Measurements from ENCODE around the gene SH3BP1. TPM values are rescaled to one million over a fixed set of nuclear protein-coding genes. Genes with fewer than 3 reads are reported as not detected.

SH3BP1 gene
- total RNA-seq, 1 experiment from 2014 or later: 60.5 TPM

DNA sequence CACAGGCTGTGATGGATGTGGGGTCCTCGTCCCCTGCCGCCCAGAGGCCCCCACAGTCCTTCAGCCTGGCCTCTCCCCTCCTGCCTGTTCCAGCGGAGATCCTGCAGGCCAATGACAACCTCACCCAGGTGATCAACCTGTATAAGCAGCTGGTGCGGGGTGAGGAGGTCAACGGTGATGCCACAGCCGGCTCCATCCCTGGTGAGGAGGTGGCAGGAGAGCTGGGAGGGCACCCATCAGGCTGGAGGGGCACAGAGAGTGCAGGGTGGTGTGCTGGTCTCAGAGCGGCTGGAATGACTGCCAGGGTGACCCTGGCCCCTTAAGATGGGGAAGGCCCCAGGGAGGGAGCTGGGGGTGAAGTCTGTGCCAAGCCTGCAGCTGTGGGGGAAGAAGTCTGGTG is 14.6 kb upstream of the SH3BP1 start:
- TF ChIP-seq EZH2 (IDR thresholded peaks at IDR 0.05; ENCODE audit: low read depth): no peak
- TF ChIP-seq, protein P1, sequence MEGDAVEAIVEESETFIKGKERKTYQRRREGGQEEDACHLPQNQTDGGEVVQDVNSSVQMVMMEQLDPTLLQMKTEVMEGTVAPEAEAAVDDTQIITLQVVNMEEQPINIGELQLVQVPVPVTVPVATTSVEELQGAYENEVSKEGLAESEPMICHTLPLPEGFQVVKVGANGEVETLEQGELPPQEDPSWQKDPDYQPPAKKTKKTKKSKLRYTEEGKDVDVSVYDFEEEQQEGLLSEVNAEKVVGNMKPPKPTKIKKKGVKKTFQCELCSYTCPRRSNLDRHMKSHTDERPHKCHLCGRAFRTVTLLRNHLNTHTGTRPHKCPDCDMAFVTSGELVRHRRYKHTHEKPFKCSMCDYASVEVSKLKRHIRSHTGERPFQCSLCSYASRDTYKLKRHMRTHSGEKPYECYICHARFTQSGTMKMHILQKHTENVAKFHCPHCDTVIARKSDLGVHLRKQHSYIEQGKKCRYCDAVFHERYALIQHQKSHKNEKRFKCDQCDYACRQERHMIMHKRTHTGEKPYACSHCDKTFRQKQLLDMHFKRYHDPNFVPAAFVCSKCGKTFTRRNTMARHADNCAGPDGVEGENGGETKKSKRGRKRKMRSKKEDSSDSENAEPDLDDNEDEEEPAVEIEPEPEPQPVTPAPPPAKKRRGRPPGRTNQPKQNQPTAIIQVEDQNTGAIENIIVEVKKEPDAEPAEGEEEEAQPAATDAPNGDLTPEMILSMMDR (conservative IDR thresholded peaks at IDR 0.05): no peak
- intact Hi-C loops (cut with micrococcal nuclease; ENCODE audit: unreplicated experiment): loop anchor here (5.0 kb wide), 1 partner anchor 167 kb away; no protein-coding TSS in a partner anchor
- BruUV-seq (replicated peaks): no TSS peak
- Histone ChIP-seq H4K20me1 (ENCODE audit: insufficient read depth) (peaks cover 13% of the 10 kb centered on the region), H3K27me3 (ENCODE audit: insufficient read depth, low read depth) (no peaks in the 10 kb centered on the region), H3K27ac (no peak overlapping the region), H3K4me2 (no peak overlapping the region), H3K9me3 (ENCODE audit: insufficient read depth, low read depth) (no peaks in the 10 kb centered on the region), H3K4me1 (replicated peaks; ENCODE audit: insufficient read depth) (no peaks in the 10 kb centered on the region), H3F3A (ENCODE audit: insufficient read depth, low read depth) (peaks cover 33% of the 10 kb centered on the region), H3K9me2 (ENCODE audit: insufficient read depth) (no peaks in the 10 kb centered on the region), H3K4me3 (no peak overlapping the region), H3K79me2 (ENCODE audit: low read depth) (no peaks in the 10 kb centered on the region), H3K36me3 (ENCODE audit: low read depth) (peaks cover 31% of the 10 kb centered on the region), H2AFZ (no peak overlapping the region)
- ChIA-PET POLR2A (ENCODE audit: unreplicated experiment) (no interaction called here), CTCF (interaction anchor here (0.8 to 1.1 kb wide), 2 partner anchors 16 to 168 kb away, joined by 4 to 5 read pairs; no protein-coding TSS in a partner anchor)
- no peak for DNase-seq

DNA sequence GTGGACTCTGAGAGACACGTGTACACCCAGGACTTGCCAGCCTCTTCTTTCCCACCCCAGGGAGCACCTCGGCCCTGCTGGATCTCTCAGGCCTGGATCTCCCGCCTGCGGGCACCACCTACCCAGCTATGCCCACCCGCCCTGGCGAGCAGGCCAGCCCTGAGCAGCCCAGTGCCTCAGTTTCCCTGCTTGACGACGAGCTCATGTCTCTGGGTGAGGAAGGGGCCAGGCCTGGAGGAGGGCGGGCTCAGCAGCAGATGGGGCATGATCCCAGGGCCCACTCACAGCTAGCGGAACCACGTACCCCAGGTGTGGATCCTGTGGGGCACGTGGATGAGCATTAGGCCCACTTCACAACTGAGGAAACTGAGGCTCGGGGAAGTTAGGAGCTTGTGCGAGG is 13.7 kb upstream of the SH3BP1 start:
- Histone ChIP-seq H3K79me2 (ENCODE audit: low read depth) (no peaks in the 10 kb centered on the region), H4K20me1 (ENCODE audit: insufficient read depth) (peaks cover 13% of the 10 kb centered on the region), H3K27ac (no peak overlapping the region), H2AFZ (no peak overlapping the region), H3K4me1 (replicated peaks; ENCODE audit: insufficient read depth) (no peaks in the 10 kb centered on the region), H3K27me3 (ENCODE audit: insufficient read depth, low read depth) (no peaks in the 10 kb centered on the region), H3K36me3 (ENCODE audit: low read depth) (peaks cover 28% of the 10 kb centered on the region), H3K4me3 (no peak overlapping the region), H3K9me2 (ENCODE audit: insufficient read depth) (no peaks in the 10 kb centered on the region), H3K4me2 (no peak overlapping the region), H3K9me3 (ENCODE audit: insufficient read depth, low read depth) (no peaks in the 10 kb centered on the region), H3F3A (ENCODE audit: insufficient read depth, low read depth) (peaks cover 33% of the 10 kb centered on the region)
- BruUV-seq (replicated peaks): no TSS peak
- ChIA-PET POLR2A (ENCODE audit: unreplicated experiment) (interaction anchor here (0.7 kb wide), 1 partner anchor 1064 kb away, joined by 3 read pairs; no protein-coding TSS in a partner anchor), CTCF (interaction anchor here (1.0 to 1.1 kb wide), 2 partner anchors 16 to 17 kb away, joined by 3 to 4 read pairs; no protein-coding TSS in a partner anchor)
- TF ChIP-seq, protein P1 (conservative IDR thresholded peaks at IDR 0.05): no peak
- TF ChIP-seq EZH2 (IDR thresholded peaks at IDR 0.05; ENCODE audit: low read depth): no peak
- intact Hi-C loops (cut with micrococcal nuclease; ENCODE audit: unreplicated experiment): no loop called here
- no peak for DNase-seq

DNA sequence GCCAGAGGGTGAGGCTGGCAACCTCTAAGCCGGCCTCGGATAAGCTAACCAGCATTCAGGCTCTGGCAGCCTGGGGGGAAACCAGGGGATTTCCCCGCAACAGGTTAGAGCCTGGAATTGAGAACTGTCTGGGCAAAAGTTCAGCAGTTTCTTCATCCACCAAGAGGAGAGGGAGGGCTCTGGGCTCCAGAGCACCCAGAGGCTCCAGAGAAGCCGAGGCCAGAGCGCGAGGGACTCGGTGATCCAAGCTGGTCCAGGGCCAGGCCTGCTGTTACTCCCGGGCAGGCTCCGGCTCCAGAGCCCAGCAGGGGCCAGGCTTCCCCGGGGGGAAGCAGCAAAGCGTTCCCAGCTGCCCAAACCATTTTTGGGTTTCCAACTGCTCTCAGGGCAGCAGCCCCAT is 13.3 kb upstream of the SH3BP1 start:
- H2AFZ ChIP-seq: no peak overlapping the region
- TF ChIP-seq EZH2 (IDR thresholded peaks at IDR 0.05; ENCODE audit: low read depth): no peak
- TF ChIP-seq, protein P1 (conservative IDR thresholded peaks at IDR 0.05): no peak
- no peak overlapping the region for H3K27ac ChIP-seq
- H3K4me3 ChIP-seq: no peak overlapping the region
- H3F3A ChIP-seq (ENCODE audit: insufficient read depth, low read depth): peaks cover 32% of the 10 kb centered on the region
- no TSS peak for BruUV-seq (replicated peaks)
- no peaks in the 10 kb centered on the region for H3K27me3 ChIP-seq (ENCODE audit: insufficient read depth, low read depth)
- peaks cover 24% of the 10 kb centered on the region for H3K36me3 ChIP-seq (ENCODE audit: low read depth)
- no peak for DNase-seq
- peaks cover 13% of the 10 kb centered on the region for H4K20me1 ChIP-seq (ENCODE audit: insufficient read depth)
- intact Hi-C loops (cut with micrococcal nuclease; ENCODE audit: unreplicated experiment): no loop called here
- no peaks in the 10 kb centered on the region for H3K9me3 ChIP-seq (ENCODE audit: insufficient read depth, low read depth)
- CTCF ChIA-PET: interaction anchor here (1.0 kb wide), 1 partner anchor 17 kb away, joined by 3 read pairs; no protein-coding TSS in a partner anchor
- H3K4me2 ChIP-seq: no peak overlapping the region
- POLR2A ChIA-PET (ENCODE audit: unreplicated experiment): interaction anchor here (0.7 kb wide), 1 partner anchor 1065 kb away, joined by 3 read pairs; no protein-coding TSS in a partner anchor
- no peaks in the 10 kb centered on the region for H3K9me2 ChIP-seq (ENCODE audit: insufficient read depth)
- no peaks in the 10 kb centered on the region for H3K4me1 ChIP-seq (replicated peaks; ENCODE audit: insufficient read depth)
- H3K79me2 ChIP-seq (ENCODE audit: low read depth): no peaks in the 10 kb centered on the region

Data from PC-9 (cell line).